ENCODE data around the gene MDFI.

GRCh38 chr6:41605649-41606048, 32.6 kb upstream of the MDFI start:
- no peak for TF ChIP-seq CTCF (conservative IDR thresholded peaks at IDR 0.05; ENCODE audit: low read depth in 2 of 2)
- no peak for TF ChIP-seq EZH2phosphoT487 (IDR thresholded peaks at IDR 0.05; ENCODE audit: unreplicated experiment)
- no peak for TF ChIP-seq EZH2 (IDR thresholded peaks at IDR 0.05; ENCODE audit: low read depth, unreplicated experiment)
- no peak for TF ChIP-seq JUNB (IDR thresholded peaks at IDR 0.05; ENCODE audit: unreplicated experiment)
- TF ChIP-seq POLR2AphosphoS5 (IDR thresholded peaks at IDR 0.05; ENCODE audit: low read depth): no peak
- no peak for TF ChIP-seq ZNF114 (CRISPR knock-in tag; IDR thresholded peaks at IDR 0.05)
- no peak for TF ChIP-seq REST (IDR thresholded peaks at IDR 0.05; ENCODE audit: unreplicated experiment)
